Smooth muscle cell (in vitro differentiated cells): ENCODE measurements around the gene HSPG2. TPM values are rescaled to one million over a fixed set of nuclear protein-coding genes. Genes with fewer than 3 reads are reported as not detected.

ENCODE experiments used
- DNase-seq: peaks from one replicate; lab custom pipeline; 2025; ENCODE audit not compliant: unreplicated experiment; lab: John Stamatoyannopoulos, UW
- H2AFZ ChIP-seq: fragments of 200-600 bp; sonication (generic); 2 replicates; pipeline ENCODE4 v1.6.0; 2016; ENCODE audit warnings: antibody characterized with exemption, low read depth, mild to moderate bottlenecking
- H3F3A ChIP-seq: fragments of 200-600 bp; sonication (generic); 2 replicates; pipeline ENCODE4 v1.6.0; 2017; ENCODE audit warnings: antibody characterized with exemption, low read depth
- H3K27ac ChIP-seq: fragments of 200-600 bp; sonication (generic); 2 replicates; pipeline ENCODE4 v1.5.1; 2016; ENCODE audit warnings: low read depth, mild to moderate bottlenecking
- H3K27me3 ChIP-seq: fragments of 200-600 bp; sonication (generic); 2 replicates; pipeline ENCODE4 v1.6.1; 2016; ENCODE audit warnings: low read depth, mild to moderate bottlenecking
- H3K36me3 ChIP-seq: fragments of 200-600 bp; sonication (generic); 2 replicates; pipeline ENCODE4 v1.5.1; 2016; ENCODE audit warnings: low read depth
- H3K4me1 ChIP-seq: fragments of 200-600 bp; sonication (generic); 2 replicates; pipeline ENCODE4 v1.5.1; 2016; ENCODE audit warnings: low read depth
- H3K4me2 ChIP-seq: fragments of 200-600 bp; sonication (generic); 2 replicates; pipeline ENCODE4 v1.6.0; 2016; ENCODE audit warnings: mild to moderate bottlenecking
- H3K4me3 ChIP-seq: fragments of 200-600 bp; sonication (generic); 2 replicates; pipeline ENCODE4 v1.5.1; 2016; ENCODE audit warnings: mild to moderate bottlenecking
- H3K79me2 ChIP-seq: fragments of 200-600 bp; sonication (generic); 2 replicates; pipeline ENCODE4 v1.6.0; 2016; ENCODE audit warnings: low read depth, mild to moderate bottlenecking
- H3K9ac ChIP-seq: fragments of 200-600 bp; sonication (generic); 2 replicates; pipeline ENCODE4 v1.6.0; 2016; ENCODE audit warnings: low read depth
- H3K9me3 ChIP-seq: fragments of 200-600 bp; sonication (generic); replicated peaks from 2 replicates; pipeline ENCODE4 v1.5.1; 2016; ENCODE audit warnings: low read depth
- H4K20me1 ChIP-seq: fragments of 200-600 bp; sonication (generic); 2 replicates; pipeline ENCODE4 v1.6.0; 2016; ENCODE audit warnings: low read depth
- WGBS: methylation state at CpG from one replicate; pipeline ENCODE4 v1.1.7; 2016; ENCODE audit warnings: low lambda C conversion rate; 5-methylcytosine and 5-hydroxymethylcytosine counted together
- polyA plus RNA-seq: library from polyadenylated mRNA; unstranded; fragments of >200 nt; fragmentation: Nextera tagmentation; extraction: Ambion mirVana; gene quantifications from 2 replicates; pipeline ENCODE4 v1.2.1, GENCODE V29; 2016
- total RNA-seq: library from RNA; depleted of rRNA; stranded (reverse); fragments of >200 nt; gene quantifications from 2 replicates; pipeline ENCODE4 v1.2.3, GENCODE V29; 2014
- TF ChIP-seq, protein P1 (sequence below): fragments of 200-600 bp; sonication (generic); IDR thresholded peaks from 2 replicates; pipeline ENCODE4 v1.5.1; 2017; ENCODE audit warnings: borderline replicate concordance, mild to moderate bottlenecking, antibody characterized with exemption; ENCODE audit not compliant: insufficient read depth, poor library complexity, severe bottlenecking

Gene HSPG2
- total and polyA plus RNA-seq, 2 experiments from 2014 or later: 40.7 to 46.7 TPM

DNA sequence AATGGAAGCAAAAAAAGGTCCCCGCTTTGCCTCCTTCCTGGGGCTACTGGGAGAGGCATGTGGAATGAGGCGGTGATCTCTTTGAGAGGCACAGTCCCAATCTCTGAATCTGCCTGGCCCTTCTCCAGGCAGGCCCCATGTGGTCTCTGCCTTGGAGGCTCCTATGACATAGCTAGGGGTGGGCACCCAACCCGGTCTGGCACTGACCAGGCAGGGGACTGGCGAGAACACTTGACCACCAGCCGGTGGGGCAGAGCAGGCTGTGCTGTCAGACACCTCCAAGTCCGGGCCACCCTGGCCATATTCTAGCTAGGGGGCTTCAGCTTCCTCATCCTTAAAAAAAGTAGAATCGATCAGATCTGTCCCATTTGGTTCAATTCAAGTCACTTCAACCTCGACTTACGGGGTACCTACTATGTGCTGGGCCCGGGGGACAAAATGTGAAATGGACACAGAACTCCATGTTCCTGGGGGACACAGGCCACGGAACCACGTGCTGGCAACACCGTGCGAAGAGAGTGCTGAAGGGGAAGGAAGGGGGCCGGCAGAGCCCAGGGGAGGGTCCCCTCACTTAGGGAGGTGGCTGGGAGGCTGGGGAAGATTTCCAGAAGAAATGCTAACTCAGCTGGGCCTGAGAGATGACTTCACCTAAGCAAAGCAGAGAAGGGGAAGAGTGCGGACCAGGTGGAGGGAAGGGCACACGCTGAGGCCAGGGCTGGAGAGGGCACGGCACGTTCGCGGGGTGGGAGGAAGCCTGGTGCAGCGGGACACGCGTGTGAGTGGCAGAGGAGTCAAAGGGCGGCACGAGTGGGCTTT, 33.3 kb downstream of the HSPG2 start:
- peaks cover 4% of the 10 kb centered on the region for H3F3A ChIP-seq
- no peaks in the 10 kb centered on the region for H3K27me3 ChIP-seq
- WGBS: 99% methylated on average over 21 of the region's 26 CpGs
- peak overlapping the region; percentile 90 for H3K27ac ChIP-seq
- no peak for DNase-seq
- TF ChIP-seq, protein P1, sequence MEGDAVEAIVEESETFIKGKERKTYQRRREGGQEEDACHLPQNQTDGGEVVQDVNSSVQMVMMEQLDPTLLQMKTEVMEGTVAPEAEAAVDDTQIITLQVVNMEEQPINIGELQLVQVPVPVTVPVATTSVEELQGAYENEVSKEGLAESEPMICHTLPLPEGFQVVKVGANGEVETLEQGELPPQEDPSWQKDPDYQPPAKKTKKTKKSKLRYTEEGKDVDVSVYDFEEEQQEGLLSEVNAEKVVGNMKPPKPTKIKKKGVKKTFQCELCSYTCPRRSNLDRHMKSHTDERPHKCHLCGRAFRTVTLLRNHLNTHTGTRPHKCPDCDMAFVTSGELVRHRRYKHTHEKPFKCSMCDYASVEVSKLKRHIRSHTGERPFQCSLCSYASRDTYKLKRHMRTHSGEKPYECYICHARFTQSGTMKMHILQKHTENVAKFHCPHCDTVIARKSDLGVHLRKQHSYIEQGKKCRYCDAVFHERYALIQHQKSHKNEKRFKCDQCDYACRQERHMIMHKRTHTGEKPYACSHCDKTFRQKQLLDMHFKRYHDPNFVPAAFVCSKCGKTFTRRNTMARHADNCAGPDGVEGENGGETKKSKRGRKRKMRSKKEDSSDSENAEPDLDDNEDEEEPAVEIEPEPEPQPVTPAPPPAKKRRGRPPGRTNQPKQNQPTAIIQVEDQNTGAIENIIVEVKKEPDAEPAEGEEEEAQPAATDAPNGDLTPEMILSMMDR: no peak
- H3K4me2 ChIP-seq: no peak overlapping the region
- peak overlapping the region; percentile 64 for H3K9ac ChIP-seq
- H3K4me3 ChIP-seq: no peak overlapping the region
- H3K79me2 ChIP-seq: peaks cover 17% of the 10 kb centered on the region
- H4K20me1 ChIP-seq: peaks cover 60% of the 10 kb centered on the region
- H3K36me3 ChIP-seq: no peaks in the 10 kb centered on the region
- H3K9me3 ChIP-seq: no peaks in the 10 kb centered on the region
- H3K4me1 ChIP-seq: peaks cover 22% of the 10 kb centered on the region
- no peak overlapping the region for H2AFZ ChIP-seq

DNA sequence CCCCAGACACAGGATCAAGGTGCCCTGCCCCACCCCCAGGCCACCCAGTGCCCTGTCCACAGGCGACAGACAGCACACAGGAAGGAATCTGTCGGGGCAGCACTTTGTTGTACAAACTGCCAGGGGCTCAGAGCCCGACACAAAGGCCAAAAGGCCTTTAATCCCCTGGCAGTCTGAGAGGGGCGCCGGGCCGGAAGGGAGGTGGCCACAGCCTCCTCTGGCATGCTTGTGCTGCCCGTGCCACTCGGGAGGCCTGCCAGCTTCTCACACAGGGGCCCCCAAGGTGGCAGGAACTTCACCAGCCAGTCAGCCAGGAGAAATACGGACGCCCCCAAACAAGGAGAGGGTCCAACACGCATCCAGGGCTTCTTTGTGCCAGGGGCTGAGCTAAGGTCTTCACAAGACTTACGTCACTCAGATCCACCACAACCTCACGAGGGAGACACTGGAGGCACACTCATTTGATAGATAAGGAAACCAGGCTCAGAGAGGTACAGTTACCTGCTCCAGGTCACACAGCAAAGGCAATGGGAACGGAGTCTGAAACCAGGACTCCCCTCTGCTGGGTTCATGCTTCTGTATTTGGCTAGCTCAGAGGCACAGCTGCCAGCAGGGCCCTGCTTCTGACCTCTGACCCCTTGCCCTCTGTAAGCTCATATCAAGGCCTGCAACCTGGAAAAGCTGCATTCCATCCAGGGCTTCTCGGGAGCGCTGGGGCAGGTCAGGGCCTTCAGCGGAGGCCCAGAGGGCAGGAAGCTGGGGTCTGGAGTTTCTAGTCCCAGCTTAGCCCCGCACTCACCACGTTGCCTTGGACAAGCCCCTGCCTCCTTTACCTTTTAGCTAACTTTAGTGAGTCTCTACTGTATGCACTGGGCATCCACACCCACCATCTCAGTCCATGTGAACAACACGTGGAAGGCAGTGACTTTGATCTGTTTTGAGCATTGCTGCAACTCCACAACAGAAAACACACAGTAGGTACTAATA, 34.8 kb downstream of the HSPG2 start:
- Histone ChIP-seq H3K79me2 (peaks cover 9% of the 10 kb centered on the region), H3K4me1 (peaks cover 22% of the 10 kb centered on the region), H4K20me1 (peaks cover 75% of the 10 kb centered on the region), H2AFZ (no peak overlapping the region), H3K36me3 (no peaks in the 10 kb centered on the region), H3K4me3 (no peak overlapping the region), H3K27ac (peak overlapping the region; percentile 55), H3K9me3 (no peaks in the 10 kb centered on the region), H3K9ac (no peak overlapping the region), H3K27me3 (no peaks in the 10 kb centered on the region), H3K4me2 (no peak overlapping the region), H3F3A (no peaks in the 10 kb centered on the region)
- no peak for DNase-seq
- TF ChIP-seq, protein P1: no peak
- 70% methylated on average over 20 of the region's 20 CpGs for WGBS

DNA sequence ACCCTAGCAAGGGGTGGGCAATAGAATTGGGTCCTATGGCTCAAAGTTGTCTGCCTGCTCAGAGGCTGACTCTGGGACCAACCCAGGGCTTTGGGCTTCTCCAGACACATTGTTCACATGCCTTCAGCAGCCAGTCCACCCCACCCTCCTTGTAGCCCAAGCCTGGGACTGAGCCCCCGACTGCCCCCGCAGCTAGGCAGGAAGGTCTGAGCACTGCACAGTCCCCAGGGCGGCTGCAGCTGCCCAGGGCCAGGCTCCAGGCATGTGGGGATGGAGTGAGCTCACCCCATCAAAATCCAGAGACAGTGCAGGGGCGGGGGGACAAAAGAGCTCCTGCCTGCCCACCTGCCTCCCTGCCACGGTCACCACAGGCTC, 35.6 kb downstream of the HSPG2 start:
- Histone ChIP-seq H3K4me3 (no peak overlapping the region), H2AFZ (no peak overlapping the region), H3K9me3 (no peaks in the 10 kb centered on the region), H3F3A (no peaks in the 10 kb centered on the region), H3K4me2 (no peak overlapping the region), H4K20me1 (peaks cover 83% of the 10 kb centered on the region), H3K79me2 (peaks cover 9% of the 10 kb centered on the region), H3K27me3 (no peaks in the 10 kb centered on the region), H3K9ac (no peak overlapping the region), H3K4me1 (peaks cover 22% of the 10 kb centered on the region), H3K27ac (peak overlapping the region; percentile 55), H3K36me3 (no peaks in the 10 kb centered on the region)
- 41% methylated on average over 5 of the region's 5 CpGs for WGBS
- no peak for DNase-seq
- TF ChIP-seq, protein P1: no peak
